Activated CD8-positive, alpha-beta memory T cell treated with anti-CD3 and anti-CD28 coated beads for 36 hours (primary cell): ENCODE data around the gene KIAA1210. TPM values are rescaled to one million over a fixed set of nuclear protein-coding genes. Genes with fewer than 3 reads are reported as not detected.
"Not testable (repeated sequence)": the region's sequence is repeated elsewhere in the genome, so short reads cannot be mapped to it uniquely, and the experiment has no call there.

Source experiments
- CTCF ChIA-PET: fragments of 350-600 bp; sonication (Branson Sonifier 250); formaldehyde crosslinking; loops from one replicate; lab custom pipeline; 2021; ENCODE audit warnings: antibody characterized with exemption; lab: Charles Lee
- POLR2A ChIA-PET: fragments of 350-600 bp; sonication (Branson Sonifier 250); formaldehyde crosslinking; loops from one replicate; lab custom pipeline; 2021; ENCODE audit warnings: antibody characterized with exemption; lab: Charles Lee
- total RNA-seq, 2 experiments: library from RNA; stranded (reverse); gene quantifications; one replicate each; pipeline ENCODE4 v1.2.3, GENCODE V29; 2021

KIAA1210 gene
- total RNA-seq, 2 experiments from 2014 or later: not detected

DNA sequence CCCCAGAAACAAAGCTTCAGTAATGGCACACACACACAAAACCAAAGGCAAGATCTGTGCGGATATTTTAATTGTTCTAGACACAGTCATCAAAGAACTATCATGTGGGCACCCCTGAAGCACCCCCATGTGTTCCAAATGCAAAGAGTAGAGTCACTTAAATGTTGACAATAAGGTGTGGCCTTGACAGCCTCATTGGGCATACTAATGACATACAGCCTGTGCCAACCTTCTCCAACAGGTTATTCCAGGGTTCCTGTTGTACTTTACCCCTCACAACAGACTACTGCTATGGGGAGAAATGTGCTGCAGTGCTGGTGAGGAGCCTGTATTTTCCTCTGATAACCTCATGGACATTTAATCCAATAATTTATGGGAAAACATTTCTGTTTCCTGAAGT lies 84.6 kb downstream of the KIAA1210 start:
- CTCF ChIA-PET: no interaction called here
- POLR2A ChIA-PET: no interaction called here

DNA sequence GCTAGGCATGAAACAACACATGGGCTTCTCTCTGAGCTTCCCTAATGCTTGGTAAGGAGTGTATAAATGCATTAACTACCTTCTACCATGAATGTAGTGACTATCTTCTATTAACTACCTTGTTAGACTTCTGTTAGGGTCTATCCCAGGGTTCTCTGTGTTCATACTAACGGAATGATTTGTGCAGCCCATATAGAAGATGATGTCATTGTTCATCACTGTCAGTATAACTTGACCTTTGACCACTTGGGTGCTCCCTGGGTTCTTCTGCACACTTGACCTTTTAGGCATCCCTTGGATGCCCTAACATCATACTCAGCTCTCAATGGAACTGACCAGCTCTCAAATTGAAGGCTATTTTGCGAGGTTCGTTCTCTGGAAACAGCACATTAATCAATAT lies 85.6 kb downstream of the KIAA1210 start:
- POLR2A ChIA-PET: no interaction called here
- CTCF ChIA-PET: no interaction called here

DNA sequence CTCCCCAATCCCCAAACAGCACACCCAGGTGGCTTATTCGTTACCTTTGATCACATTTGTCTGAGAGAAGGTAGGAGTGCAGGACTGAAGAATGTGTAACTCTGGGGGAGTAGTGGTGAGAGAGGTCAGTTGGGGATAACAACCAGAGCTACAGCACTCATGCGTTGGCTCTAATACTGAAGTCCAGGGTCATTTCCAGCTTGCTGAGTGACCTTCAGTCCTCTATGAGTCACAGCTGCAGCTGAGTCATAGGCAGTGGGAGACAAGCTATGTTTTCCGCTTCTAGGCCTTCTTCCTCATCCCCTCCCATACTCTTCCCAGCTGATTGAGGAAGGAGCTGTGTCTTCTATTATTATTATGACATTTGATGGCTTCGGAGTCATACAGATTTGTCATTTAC lies 86.4 kb downstream of the KIAA1210 start:
- CTCF ChIA-PET: no interaction called here
- POLR2A ChIA-PET: no interaction called here

DNA sequence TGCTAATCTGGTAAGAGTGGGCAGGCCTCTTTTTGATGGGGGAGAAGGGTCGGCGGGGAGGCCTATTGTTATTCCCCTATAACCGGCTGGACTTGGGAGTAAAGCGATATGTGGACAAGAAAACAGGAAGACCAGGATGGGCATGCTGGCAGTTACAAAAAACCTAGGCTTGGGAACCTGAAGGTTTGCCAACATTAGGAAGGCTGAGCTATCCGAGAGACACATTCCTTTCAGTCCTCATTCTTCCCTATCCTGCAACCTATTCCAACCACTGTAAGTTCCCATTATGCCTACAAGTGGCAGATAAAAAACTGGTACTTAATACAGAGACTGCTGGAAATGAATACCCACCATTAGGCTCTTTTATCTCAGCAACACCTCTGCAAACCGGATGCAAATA lies 87.2 kb downstream of the KIAA1210 start:
- ChIA-PET CTCF (no interaction called here), POLR2A (no interaction called here)

DNA sequence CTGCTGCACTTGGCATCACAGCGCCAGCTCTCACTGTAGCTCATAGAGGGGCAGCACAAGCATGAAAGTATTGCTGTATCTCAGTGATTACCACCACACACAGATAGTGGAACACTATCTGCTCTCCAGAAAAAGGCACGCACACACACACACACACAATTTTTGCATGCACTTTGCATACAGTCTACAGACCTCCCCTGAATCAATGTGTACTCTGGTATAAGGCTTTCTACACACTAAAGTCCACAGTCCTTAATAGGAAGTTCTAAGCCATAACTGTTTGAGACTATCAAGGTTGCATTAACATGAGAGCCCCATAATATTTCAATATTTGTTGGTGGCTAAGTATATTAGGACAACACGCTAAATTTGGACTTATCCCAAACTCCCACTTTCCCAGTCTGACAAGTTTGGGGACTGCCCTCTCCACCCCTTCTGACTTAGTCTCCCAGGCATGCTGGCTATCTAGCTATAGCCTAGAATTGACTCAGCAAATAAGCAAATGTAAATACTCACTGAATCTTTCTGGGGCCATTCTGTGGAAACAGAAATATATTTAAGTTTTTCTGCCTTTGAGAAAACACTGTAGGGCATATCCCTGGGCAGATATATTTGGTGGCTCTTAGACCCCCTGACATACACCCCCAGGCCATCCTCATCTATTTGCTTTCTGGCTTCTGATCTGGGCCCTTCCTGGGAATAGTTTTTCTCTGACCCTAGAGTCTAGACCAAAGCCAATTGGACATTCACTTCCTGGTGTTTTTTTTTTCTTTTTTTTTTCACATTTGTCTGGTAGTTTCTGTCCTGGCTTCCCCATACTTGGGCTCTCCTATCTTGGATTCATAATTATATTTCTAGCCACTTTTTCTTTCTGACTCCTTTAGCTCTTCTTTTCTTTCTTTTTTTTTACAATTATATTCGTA lies 91.2 kb downstream of the KIAA1210 start:
- POLR2A ChIA-PET: no interaction called here
- CTCF ChIA-PET: no interaction called here

DNA sequence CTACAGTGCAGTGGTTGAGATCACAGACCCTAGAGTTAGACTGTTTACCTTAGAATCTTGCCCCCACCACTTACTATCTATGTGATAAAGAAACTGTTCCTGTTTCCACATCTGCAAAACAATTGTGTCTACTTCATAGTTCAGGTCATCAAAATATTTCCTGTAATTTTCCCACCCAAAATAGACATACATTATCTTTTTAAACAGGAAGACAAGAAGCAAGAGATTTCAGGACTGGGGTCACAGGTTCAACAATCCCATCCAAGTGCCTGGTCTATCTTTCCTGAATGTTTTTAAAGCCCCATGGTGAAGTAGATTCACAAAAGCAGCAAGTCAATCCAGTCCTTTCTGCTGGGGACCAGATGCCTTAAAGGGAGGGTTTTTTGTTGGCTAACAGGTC lies 96.6 kb downstream of the KIAA1210 start:
- ChIA-PET POLR2A (no interaction called here), CTCF (no interaction called here)

DNA sequence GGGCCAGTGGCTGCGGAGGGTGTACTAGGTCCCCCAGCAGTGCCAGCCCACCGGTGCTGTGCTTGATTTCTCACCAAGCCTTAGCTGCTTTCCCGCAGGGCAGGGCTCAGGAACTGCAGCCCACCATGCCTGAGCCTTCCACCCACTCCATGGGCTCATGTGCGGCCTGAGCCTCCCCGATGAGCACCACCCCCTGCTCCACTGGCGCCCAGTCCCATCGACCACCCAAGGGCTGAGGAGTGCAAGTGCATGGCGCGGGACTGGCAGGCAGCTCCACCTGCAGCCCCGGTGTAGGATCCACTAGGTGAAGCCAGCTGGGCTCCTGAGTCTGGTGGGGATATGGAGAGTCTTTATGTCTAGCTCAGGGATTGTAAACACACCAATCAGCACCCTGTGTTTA lies 98.0 kb downstream of the KIAA1210 start:
- POLR2A ChIA-PET, CTCF ChIA-PET: not testable (repeated sequence)

GRCh38 chrX:119028733-119029330 lies 98.8 kb downstream of the KIAA1210 start:
- ChIA-PET POLR2A (no interaction called here), CTCF (no interaction called here)

Other genes starting within 250 kb of the KIAA1210 start
- gene LONRF3, start 153.2 kb downstream of the KIAA1210 start, total RNA-seq: 1 to 10 TPM; 2.3 to 2.4 TPM
- gene CT47C1, start 54.8 kb downstream of the KIAA1210 start, total RNA-seq: not detected
- 10 to 100 TPM; 50.7 to 51.7 TPM for gene PGRMC1, start 108.5 kb upstream of the KIAA1210 start, total RNA-seq